ENCODE measurements around the gene ATP5F1D.

ATP5F1D gene

DNA sequence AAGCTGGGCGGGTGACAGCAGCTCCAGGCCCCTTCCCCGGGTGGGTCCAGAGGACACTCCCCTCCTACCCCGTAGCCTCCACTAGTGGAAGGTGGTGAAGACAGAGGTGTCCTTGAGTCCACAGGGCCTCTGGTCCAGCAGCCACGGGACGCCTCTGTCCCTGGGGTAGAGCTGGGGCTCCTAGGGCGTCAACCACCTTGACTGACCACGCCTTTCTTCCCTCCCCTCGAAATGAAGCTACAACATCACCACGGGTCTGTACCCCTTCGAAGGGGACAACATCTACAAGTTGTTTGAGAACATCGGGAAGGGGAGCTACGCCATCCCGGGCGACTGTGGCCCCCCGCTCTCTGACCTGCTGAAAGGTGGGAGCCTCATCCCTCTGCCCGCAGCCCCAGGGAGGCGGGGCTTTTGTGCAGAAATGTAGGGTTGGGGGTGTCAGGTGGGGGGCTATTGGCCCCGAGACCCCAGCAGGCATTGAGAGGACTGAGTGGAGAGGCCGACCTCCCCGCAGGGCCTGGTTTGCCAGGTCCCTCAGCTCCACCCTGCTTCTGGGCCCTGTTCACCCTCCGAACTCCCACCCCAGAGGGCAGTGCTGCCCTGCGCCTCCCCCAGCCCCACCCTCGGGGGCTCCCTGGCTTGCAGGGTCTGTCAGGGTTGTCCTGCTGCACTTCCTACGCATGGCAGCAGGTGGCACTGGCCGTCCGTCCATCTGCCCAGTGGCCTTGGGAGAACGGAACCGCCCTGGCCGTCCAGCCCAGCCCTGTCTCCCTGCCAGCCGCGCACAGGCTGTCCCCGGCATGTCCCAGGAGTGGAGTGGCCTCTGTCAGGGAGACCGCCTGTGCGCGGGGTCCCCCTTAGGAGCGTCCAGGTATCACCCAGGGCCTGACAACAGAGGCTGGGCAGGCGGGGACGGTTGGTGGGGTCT, 20.3 kb upstream of the ATP5F1D start:
- DNase-seq: peak; percentile 61 to 74 (median 62)

- DNase-seq: no peak
Measured at GRCh38 chr19:1221904-1222255, 19.7 kb upstream of the ATP5F1D start.

- no peak for DNase-seq
Measured at GRCh38 chr19:1222394-1222793, 19.2 kb upstream of the ATP5F1D start.

- DNase-seq: peak in 2 of 3 donors; percentile 31 to 61
Measured at GRCh38 chr19:1223018-1223855, 18.3 kb upstream of the ATP5F1D start.

DNA sequence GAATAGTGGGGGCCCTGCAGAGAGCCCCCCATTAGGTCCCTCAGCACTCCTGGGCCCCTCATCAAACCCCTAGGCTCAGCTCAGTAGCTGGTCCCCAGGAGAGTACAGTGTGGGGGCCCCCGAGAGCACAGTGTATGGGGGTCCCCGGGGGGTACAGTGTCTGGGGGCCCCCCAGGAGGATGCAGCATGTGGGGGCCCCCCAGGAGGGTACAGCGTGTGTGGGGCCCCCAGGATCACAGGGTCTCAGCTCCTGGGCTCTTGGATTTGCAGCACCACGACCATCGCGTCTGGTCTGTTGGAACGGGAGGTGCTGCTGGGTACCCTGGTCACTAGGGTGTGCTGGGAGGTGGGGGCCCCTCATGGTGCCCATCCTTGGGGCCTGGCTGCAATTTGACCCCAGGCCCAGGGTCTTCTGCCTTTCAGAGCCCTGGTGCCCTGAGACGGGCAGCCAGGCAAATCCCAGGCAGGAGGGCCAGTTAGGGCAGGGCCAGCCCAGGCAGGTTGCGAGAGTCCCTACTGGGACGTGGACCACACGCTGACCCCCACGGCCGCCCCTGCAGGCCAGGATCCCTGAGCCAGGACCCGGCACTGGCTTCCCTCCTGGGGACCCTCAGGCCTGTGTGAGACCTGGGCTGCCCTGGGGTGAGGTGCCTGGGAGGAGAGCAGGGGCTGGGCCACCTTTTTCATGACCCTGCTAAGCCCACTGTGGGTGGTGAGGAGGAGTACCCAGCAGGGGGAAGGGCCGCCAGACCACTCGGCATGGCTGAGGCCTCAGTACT, 17.3 kb upstream of the ATP5F1D start:
- no peak for DNase-seq

- DNase-seq: no peak
Measured at GRCh38 chr19:1224847-1225246, 16.7 kb upstream of the ATP5F1D start.

GRCh38 chr19:1225440-1226226, 15.9 kb upstream of the ATP5F1D start:
- DNase-seq: peak; percentile 42 to 59 (median 55)

DNA sequence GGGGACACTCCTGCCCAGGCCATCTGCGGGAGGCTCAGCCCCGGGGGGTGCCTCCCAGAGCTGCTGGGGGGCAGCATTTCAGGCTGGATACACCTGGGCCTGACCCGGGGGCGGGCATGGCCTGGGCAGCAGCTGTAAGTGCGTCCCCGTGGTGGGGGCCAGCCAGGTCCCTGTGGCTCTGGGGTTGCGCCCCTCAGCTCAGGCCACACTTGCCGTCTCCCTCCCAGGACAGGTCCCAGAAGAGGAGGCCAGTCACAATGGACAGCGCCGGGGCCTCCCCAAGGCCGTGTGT, 15.4 kb upstream of the ATP5F1D start:
- no peak for DNase-seq

DNA sequence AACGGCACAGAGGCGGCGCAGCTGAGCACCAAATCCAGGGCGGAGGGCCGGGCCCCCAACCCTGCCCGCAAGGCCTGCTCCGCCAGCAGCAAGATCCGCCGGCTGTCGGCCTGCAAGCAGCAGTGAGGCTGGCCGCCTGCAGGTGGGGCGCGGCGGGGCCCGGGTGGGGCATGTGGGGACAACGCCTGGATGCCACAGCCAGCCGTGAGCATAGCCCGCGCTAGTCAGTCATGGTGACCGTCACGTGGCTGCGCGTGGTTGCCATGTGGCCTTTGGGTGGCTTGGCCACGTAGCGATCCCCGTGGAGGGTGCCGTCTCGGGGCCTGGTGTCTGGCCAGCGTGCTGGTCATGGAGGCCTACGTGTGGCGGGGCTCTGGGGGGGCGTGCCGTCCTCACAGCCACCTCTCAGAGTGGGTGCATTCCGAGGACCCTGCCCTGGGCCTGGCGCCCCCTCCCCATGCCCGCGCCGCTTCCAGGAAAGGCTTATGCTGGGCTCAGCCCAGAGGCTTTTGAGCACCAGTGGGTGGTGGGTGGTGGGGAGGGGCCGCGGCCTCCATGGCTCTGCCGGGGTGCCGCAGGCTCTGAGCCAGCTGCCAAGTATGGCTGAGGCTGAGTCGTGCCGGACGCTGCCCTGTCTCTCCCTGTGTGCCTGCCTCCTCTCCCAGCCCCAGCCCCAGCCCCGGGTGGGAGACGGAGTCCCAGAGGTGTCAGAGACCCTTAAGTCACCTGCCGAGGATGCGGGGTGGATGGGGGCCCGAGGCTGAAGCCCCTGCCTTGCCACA, 14.8 kb upstream of the ATP5F1D start:
- DNase-seq: no peak

DNA sequence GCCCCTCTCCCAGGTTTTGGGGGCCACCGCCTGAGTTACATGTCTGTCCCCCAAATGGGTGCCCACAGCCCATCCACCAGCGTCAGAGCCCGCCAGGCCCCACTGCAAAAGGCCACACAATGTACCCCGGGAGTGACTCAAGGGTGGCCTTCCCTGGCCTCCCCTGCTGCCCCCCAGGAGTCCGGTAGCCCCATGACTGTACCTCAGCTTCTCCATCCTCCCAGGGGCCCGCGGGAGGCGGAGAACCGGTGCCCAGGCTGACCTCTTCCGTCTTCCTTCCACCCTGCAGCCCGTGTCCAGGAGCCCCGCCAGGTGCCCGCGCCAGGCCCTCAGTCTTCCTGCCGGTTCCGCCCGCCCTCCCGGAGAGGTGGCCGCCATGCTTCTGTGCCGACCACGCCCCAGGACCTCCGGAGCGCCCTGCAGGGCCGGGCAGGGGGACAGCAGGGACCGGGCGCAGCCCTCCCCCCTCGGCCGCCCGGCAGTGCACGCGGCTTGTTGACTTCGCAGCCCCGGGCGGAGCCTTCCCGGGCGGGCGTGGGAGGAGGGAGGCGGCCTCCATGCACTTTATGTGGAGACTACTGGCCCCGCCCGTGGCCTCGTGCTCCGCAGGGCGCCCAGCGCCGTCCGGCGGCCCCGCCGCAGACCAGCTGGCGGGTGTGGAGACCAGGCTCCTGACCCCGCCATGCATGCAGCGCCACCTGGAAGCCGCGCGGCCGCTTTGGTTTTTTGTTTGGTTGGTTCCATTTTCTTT, 14.1 kb upstream of the ATP5F1D start:
- DNase-seq: no peak

DNA sequence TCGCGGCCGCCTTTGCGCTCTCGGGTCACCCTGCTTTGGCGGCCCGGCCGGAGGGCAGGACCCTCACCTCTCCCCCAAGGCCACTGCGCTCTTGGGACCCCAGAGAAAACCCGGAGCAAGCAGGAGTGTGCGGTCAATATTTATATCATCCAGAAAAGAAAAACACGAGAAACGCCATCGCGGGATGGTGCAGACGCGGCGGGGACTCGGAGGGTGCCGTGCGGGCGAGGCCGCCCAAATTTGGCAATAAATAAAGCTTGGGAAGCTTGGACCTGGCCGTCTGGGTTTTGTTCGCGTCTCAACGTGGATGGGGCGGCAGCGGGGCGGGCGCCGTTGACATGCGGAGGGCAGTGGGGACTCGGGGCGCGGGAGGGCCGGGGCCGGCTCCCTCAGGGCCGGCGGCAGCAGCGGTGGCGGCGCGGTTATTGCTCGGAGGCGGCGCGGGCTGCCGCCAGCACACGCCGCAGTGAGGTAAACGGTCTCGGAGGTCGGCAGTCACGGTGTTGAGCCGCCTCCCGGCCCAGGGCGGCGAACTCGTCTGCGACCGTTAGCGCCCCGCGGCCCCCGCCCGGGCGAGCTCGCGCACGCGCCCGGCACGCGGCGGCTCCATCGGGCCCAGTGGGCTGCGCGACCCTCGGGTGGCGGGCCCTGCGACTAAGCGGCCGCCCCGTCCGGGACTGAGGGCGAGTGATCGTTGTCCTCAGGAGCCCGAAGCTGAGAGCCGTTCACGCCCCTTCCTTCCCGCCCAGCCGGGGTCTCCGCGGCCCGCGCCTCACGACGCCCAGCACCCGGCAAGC, 13.2 kb upstream of the ATP5F1D start:
- no peak for DNase-seq

- DNase-seq: no peak
Measured at GRCh38 chr19:1229056-1229923, 12.3 kb upstream of the ATP5F1D start.

DNA sequence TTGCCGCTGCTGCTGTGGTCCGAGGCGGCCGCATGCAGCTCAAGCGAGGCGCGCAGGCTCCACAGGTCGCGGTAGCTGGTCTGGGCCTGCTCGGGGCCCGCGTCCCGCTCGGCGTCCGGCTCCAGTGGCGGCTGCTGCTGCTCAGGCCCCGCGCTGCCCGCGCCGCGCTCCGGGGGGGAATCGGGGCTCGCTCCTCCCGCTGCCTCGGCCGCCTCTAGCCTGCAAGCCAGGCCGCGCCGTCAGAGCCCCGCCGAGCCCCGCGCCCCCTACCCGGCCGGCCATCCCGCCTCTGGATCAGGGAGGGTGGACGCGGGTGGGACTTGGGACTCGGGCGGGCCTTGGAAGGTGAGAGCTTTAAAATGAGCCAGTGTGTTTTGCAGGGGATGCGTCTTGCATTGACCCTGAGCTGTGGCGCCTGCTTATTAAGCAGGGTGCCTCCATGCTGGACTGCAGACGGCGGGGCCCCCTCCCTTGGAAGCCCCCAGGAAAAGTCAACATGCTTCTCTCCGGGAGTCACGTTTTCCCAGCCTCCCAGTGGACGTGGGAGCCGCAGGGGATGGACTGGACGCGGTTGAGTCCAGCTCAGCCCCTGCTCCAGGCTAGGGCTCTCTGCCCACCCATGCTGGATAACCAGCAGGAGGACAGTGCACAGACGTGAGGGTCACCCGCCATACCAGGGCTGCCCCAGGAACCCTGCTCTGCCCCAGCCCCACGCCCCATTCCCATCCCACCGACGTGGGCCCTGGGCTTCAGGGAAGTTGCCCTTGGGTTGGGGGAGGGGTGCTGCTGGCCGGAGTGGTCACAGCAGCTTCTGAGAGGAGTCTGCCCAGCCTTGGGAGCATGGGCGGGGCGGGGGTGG, 11.4 kb upstream of the ATP5F1D start:
- no peak for DNase-seq

GRCh38 chr19:1230783-1231489, 10.6 kb upstream of the ATP5F1D start:
- no peak for DNase-seq

DNA sequence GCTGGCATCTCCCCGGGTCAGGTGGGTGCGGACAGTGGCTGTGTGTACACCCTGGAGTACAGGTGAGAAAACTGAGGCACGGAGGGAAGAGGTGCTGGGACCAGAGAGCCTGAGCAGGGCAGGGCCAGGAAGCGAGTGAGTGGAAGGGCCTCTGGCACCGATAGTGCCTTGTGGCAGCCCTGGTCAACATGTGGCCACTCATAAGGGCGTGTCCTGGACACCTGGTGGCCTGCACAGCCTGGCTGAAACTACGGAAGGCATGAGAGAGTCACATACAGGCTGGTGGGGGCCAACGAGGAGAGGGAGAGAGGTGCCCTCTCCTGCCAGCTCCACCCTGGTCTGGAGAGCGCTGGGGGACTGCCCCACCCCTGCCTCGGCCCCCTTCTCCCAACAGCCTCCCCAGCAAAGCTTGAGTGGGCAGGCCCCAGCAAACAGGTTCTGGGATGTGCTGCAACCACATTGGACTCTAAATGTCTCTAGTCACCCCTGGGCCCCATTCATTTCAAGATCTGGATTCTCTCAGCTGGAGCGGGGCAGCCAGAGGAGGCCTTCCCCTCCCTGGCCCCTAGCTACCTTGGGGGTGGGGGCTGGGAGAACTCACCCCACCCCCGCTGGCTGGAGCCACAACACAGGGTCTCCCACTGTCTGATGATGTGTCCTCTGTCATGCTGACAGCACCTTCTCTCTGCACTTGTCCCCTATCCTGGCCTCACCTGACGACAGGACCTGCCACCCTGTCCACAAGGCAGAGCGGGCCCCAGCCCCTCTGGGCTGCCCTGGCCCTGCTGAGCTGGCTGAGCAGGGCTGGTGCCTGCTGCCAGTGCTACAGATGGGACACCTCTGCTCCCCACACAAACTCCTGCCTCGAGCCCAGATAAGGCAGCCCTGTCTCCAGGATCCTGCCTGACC, 9.6 kb upstream of the ATP5F1D start:
- DNase-seq: no peak

- peak; percentile 52 to 71 (median 54) for DNase-seq
Measured at GRCh38 chr19:1232652-1233072, 8.9 kb upstream of the ATP5F1D start.
